ENCODE data around the gene GPHN. TPM values are rescaled to one million over a fixed set of nuclear protein-coding genes. Genes with fewer than 3 reads are reported as not detected.

The GPHN gene
- total and polyA plus RNA-seq, 8 donors = 15.7 to 98.7 (median 35.7) TPM

DNA sequence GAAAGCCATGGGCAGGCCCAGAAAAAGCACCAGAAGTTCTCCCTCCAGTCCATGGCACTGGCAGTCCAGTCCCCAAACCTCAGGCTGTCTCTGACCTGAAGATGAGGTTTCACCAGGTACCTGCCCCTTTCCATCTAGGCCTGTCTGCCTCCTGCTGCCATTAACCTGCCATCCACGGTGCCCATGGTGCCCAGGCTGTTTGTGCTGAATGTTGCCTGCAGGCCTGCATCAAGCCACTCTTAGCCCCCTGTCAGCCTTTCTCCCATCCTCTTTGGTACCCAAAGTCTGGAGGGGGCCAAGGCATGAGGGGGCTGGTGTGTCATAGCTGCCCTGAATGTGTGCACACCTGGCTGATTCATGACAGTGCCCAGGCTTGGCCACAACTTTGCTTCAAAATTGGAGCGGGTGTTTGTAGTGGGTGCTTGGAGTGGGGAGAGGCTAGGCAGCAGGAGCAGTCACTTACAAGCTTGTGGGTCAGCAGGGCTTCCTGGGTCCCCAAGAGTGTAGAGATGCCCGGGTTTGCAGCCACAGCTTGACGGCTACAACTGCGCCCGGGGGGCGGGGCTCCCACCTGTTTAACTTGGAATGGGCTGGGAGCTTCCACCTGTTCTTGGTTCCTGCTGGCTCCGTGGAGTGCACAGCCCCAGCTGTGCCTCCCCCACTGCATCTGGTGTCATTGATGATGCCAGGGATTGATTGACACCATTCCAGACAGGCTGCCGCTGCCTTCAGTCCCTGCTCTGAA, 88.5 kb downstream of the GPHN start:
- Histone ChIP-seq H3K9me3 (peaks cover 0 to 31% (median 15%) of the 10 kb centered on the region in 4 donors), H3K4me1 (peaks cover 0 to 2% (median 0%) of the 10 kb centered on the region in 4 donors), H3K27ac (no peak overlapping the region), H3K27me3 (no peaks in the 10 kb centered on the region), H3K4me3 (no peak overlapping the region), H3K36me3 (no peaks in the 10 kb centered on the region)
- DNase-seq = no peak
- WGBS, 5 donors = 80 to 96% (median 92%) methylated on average over 3 to 9 of the region's 9 CpGs
- no peak for TF ChIP-seq EP300 (IDR thresholded peaks at IDR 0.05)
- no peak for TF ChIP-seq POLR2A (IDR thresholded peaks at IDR 0.05)
- no peak for TF ChIP-seq POLR2AphosphoS5 (IDR thresholded peaks at IDR 0.05)
- TF ChIP-seq, protein P1, sequence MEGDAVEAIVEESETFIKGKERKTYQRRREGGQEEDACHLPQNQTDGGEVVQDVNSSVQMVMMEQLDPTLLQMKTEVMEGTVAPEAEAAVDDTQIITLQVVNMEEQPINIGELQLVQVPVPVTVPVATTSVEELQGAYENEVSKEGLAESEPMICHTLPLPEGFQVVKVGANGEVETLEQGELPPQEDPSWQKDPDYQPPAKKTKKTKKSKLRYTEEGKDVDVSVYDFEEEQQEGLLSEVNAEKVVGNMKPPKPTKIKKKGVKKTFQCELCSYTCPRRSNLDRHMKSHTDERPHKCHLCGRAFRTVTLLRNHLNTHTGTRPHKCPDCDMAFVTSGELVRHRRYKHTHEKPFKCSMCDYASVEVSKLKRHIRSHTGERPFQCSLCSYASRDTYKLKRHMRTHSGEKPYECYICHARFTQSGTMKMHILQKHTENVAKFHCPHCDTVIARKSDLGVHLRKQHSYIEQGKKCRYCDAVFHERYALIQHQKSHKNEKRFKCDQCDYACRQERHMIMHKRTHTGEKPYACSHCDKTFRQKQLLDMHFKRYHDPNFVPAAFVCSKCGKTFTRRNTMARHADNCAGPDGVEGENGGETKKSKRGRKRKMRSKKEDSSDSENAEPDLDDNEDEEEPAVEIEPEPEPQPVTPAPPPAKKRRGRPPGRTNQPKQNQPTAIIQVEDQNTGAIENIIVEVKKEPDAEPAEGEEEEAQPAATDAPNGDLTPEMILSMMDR (IDR thresholded peaks at IDR 0.05) = no peak
- intact Hi-C loops (cut with DNase I; ENCODE audit: low total_unique reads) = no loop called here

DNA sequence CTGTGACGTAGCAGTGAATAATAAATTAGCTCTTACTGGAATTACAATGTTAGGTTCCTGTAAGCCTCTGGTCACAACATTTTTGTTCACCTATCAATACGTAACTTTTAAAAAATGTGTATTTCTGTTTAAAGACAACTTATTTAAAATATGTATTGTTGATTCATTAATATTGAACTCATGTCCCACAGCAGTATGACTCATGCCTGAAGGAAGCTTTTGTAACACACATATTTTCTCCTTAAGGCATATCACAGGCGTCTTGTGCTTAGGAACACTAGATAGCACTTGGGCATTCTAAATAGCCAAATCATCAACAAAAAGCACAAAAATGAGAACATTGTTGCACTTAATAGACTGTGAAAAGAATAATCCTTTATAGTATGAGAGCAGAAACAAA, 92.5 kb downstream of the GPHN start:
- Histone ChIP-seq H3K9me3 (peaks cover 0 to 18% (median 7%) of the 10 kb centered on the region in 4 donors), H3K4me1 (peaks cover 0 to 23% (median 0%) of the 10 kb centered on the region in 4 donors), H3K27ac (no peak overlapping the region), H3K4me3 (no peak overlapping the region), H3K27me3 (no peaks in the 10 kb centered on the region), H3K36me3 (no peaks in the 10 kb centered on the region)
- no peak for DNase-seq
- 88 to 95% (median 93%) methylated on average over 3 of the region's 3 CpGs for WGBS, 5 donors
- intact Hi-C loops (cut with DNase I; ENCODE audit: low total_unique reads) = no loop called here
- no peak for TF ChIP-seq EP300 (IDR thresholded peaks at IDR 0.05)
- TF ChIP-seq POLR2A (IDR thresholded peaks at IDR 0.05) = no peak
- TF ChIP-seq POLR2AphosphoS5 (IDR thresholded peaks at IDR 0.05) = no peak
- TF ChIP-seq, protein P1 (IDR thresholded peaks at IDR 0.05) = no peak

DNA sequence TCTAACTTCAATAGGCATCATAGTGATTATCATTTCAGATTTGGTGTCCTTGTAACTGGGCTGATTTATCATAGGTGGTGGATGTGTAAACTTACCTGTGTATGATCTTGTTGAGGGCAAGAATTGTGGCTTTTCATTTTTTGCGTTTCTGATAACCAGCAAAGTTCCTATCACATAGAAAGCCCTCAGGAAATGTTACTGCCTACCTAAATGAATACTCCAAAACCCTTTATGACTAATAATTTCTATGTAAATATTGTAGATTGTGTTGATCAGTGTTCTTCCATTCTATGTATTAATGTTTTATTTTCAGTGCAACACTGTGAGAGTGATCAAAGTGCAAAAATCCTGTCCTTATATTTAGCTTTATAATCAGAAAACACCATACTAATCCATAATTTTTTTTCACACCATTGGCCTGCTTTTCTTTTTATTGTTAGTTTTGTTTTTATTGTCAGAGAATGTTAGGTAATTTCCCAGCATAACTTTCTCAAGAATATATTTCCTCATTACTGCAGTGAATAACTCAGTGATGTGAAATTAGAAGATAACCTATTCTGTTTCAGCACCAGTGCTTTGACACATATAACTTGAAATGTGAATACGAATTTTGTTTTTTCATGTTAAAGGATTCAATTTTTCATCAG, 94.1 kb downstream of the GPHN start:
- WGBS, 5 donors = 21 to 51% (median 40%) methylated on average over 2 of the region's 2 CpGs
- no peak for DNase-seq

DNA sequence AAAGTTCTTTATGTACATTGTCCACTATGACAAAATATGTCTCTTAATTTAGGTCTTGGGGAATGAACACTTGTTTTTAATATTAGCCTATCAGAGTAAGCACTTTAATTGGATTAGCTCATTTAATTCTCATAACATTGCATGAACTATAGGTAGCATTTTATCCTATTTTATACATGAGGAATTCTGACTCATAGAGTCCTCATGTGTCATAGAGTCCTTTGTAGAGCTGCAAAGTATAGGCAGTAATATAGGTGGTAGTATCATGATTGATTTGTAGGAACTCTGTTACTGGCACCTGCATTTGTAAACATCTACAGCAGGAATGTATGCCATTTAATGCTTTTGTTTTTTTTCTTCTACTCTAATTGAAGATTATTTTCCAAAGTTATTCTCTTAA, 96.0 kb downstream of the GPHN start:
- TF ChIP-seq POLR2AphosphoS5 (IDR thresholded peaks at IDR 0.05) (no peak), POLR2A (IDR thresholded peaks at IDR 0.05) (no peak), EP300 (IDR thresholded peaks at IDR 0.05) (no peak)
- TF ChIP-seq, protein P1 (IDR thresholded peaks at IDR 0.05) = no peak
- peaks cover 0 to 23% (median 0%) of the 10 kb centered on the region in 4 donors for H3K4me1 ChIP-seq
- H3K4me3 ChIP-seq = no peak overlapping the region
- H3K27me3 ChIP-seq = no peaks in the 10 kb centered on the region
- intact Hi-C loops (cut with DNase I; ENCODE audit: low total_unique reads) = no loop called here
- H3K27ac ChIP-seq = no peak overlapping the region
- no peak for DNase-seq
- no peaks in the 10 kb centered on the region for H3K36me3 ChIP-seq
- no peaks in the 10 kb centered on the region for H3K9me3 ChIP-seq

More for the DNA sequence above, 94.1 kb downstream of the GPHN start:
- H3K9me3 ChIP-seq = peaks cover 0 to 6% (median 2%) of the 10 kb centered on the region in 4 donors
- TF ChIP-seq, protein P1 (IDR thresholded peaks at IDR 0.05) = no peak
- TF ChIP-seq POLR2A (IDR thresholded peaks at IDR 0.05) (no peak), POLR2AphosphoS5 (IDR thresholded peaks at IDR 0.05) (no peak), EP300 (IDR thresholded peaks at IDR 0.05) (no peak)
- H3K27ac ChIP-seq = peak overlapping the region in 1 of 5 donors; percentile 12
- intact Hi-C loops (cut with DNase I; ENCODE audit: low total_unique reads) = no loop called here
- H3K4me1 ChIP-seq = peaks cover 0 to 23% (median 0%) of the 10 kb centered on the region in 4 donors
- H3K36me3 ChIP-seq = no peaks in the 10 kb centered on the region
- no peaks in the 10 kb centered on the region for H3K27me3 ChIP-seq
- H3K4me3 ChIP-seq = no peak overlapping the region
